ENCODE measurements around the gene IKZF1.

The IKZF1 gene

DNA sequence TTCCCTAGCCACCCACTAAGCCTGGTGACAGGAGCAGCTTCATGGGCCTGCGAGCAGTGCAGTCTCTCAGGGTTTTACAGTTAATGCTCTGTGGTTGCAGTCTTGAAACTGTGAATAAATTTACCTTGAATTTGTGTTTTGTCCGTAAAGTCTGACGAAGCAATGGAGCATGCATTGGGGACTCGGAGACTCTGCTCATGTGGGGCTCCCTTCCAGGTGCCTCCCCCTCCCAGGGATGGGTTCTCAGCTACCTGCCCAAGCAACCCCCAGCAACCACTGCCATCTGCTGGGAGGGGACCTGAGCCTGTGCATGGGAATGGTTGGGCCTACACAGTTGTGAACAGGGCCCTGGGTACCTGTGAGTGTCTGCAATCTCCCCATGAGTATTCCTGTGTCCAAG lies 36.3 kb upstream of the IKZF1 start:
- TF ChIP-seq, protein P1, sequence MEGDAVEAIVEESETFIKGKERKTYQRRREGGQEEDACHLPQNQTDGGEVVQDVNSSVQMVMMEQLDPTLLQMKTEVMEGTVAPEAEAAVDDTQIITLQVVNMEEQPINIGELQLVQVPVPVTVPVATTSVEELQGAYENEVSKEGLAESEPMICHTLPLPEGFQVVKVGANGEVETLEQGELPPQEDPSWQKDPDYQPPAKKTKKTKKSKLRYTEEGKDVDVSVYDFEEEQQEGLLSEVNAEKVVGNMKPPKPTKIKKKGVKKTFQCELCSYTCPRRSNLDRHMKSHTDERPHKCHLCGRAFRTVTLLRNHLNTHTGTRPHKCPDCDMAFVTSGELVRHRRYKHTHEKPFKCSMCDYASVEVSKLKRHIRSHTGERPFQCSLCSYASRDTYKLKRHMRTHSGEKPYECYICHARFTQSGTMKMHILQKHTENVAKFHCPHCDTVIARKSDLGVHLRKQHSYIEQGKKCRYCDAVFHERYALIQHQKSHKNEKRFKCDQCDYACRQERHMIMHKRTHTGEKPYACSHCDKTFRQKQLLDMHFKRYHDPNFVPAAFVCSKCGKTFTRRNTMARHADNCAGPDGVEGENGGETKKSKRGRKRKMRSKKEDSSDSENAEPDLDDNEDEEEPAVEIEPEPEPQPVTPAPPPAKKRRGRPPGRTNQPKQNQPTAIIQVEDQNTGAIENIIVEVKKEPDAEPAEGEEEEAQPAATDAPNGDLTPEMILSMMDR (IDR thresholded peaks at IDR 0.05; ENCODE audit: poor library complexity, severe bottlenecking): no peak
- Histone ChIP-seq H3K27me3 (ENCODE audit: insufficient read depth, poor library complexity, severe bottlenecking) (no peaks in the 10 kb centered on the region), H3K27ac (ENCODE audit: poor library complexity, severe bottlenecking) (no peak overlapping the region), H3K4me1 (ENCODE audit: insufficient read depth, poor library complexity, severe bottlenecking) (no peaks in the 10 kb centered on the region), H3K9me3 (ENCODE audit: severe bottlenecking) (no peaks in the 10 kb centered on the region), H3K36me3 (ENCODE audit: low read depth) (no peaks in the 10 kb centered on the region), H3K4me3 (ENCODE audit: severe bottlenecking) (no peak overlapping the region)
- DNase-seq (ENCODE audit: low spot score): no peak
- no peak for ATAC-seq (ENCODE audit: low read depth)

DNA sequence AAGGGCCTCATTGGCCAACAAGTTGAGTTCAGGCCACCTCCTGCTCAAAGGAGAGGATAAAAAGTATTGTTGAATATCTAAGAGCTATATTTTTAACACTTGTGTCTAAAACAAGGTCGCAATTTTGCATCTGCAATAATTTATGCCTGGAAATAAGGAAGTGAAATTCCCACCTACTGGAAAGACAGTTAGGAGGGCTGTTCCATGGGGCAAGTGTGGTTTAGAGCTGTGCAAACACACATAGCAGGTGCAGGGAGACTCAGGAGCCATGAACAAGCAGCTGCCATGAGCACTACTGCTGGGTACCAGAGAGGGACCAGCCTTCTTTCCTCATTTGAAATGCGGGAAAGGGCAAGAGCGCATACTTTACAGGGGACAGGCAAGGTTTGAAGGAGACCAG lies 35.5 kb upstream of the IKZF1 start:
- Histone ChIP-seq H3K9me3 (ENCODE audit: severe bottlenecking) (no peaks in the 10 kb centered on the region), H3K36me3 (ENCODE audit: low read depth) (no peaks in the 10 kb centered on the region), H3K27ac (ENCODE audit: poor library complexity, severe bottlenecking) (no peak overlapping the region), H3K4me1 (ENCODE audit: insufficient read depth, poor library complexity, severe bottlenecking) (no peaks in the 10 kb centered on the region), H3K4me3 (ENCODE audit: severe bottlenecking) (no peak overlapping the region), H3K27me3 (ENCODE audit: insufficient read depth, poor library complexity, severe bottlenecking) (no peaks in the 10 kb centered on the region)
- TF ChIP-seq, protein P1 (IDR thresholded peaks at IDR 0.05; ENCODE audit: poor library complexity, severe bottlenecking): no peak
- ATAC-seq (ENCODE audit: low read depth): no peak
- DNase-seq (ENCODE audit: low spot score): no peak

DNA sequence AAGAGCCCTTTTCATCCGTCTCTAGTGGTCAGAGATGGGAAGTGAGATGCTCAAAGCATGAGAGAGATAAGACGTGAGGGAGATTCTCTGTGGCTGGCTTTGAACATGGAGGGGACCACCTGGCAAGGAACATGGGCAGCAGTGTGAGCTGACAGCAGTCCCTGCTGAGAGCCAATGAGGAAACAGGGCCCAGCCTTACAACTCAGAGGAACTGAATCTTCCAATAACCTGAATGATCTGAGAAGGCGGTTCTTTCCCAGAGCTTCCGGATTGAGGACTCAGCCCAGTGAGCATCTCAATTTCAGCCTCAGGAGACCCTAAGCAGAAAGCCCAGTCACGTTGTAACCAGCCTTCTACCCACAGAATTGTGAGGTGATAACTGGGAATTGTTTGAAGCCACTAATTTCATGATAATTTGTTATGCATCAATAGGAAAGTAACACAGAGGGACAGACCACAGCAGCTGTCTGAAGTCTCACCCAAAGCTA lies 33.9 kb upstream of the IKZF1 start:
- DNase-seq (ENCODE audit: low spot score): no peak
- Histone ChIP-seq H3K36me3 (ENCODE audit: low read depth) (no peaks in the 10 kb centered on the region), H3K27me3 (ENCODE audit: insufficient read depth, poor library complexity, severe bottlenecking) (no peaks in the 10 kb centered on the region), H3K27ac (ENCODE audit: poor library complexity, severe bottlenecking) (no peak overlapping the region), H3K4me3 (ENCODE audit: severe bottlenecking) (no peak overlapping the region), H3K9me3 (ENCODE audit: severe bottlenecking) (no peaks in the 10 kb centered on the region), H3K4me1 (ENCODE audit: insufficient read depth, poor library complexity, severe bottlenecking) (no peaks in the 10 kb centered on the region)
- no peak for ATAC-seq (ENCODE audit: low read depth)
- TF ChIP-seq, protein P1 (IDR thresholded peaks at IDR 0.05; ENCODE audit: poor library complexity, severe bottlenecking): no peak

DNA sequence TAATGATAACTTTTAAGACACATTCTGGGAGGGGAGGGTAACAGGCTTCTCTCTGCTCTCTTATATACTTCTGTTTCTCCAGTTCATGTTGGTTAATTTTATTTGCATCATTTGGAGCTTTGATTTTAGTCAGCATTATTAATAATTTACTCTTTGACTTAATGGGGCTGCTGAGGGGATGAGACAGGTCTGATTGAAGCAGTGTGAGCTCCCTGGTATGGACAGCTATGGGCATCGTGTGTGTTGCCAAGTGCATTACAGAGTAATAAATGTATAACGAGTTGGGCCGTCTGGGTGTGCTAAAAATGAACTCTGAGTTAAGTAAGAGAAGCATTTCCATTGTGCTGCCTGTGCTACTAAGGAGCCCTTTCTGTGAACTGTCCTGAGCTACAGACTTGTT lies 31.7 kb upstream of the IKZF1 start:
- Histone ChIP-seq H3K27me3 (ENCODE audit: insufficient read depth, poor library complexity, severe bottlenecking) (peaks cover 5% of the 10 kb centered on the region), H3K27ac (ENCODE audit: poor library complexity, severe bottlenecking) (no peak overlapping the region), H3K9me3 (ENCODE audit: severe bottlenecking) (no peaks in the 10 kb centered on the region), H3K36me3 (ENCODE audit: low read depth) (no peaks in the 10 kb centered on the region), H3K4me3 (ENCODE audit: severe bottlenecking) (no peak overlapping the region), H3K4me1 (ENCODE audit: insufficient read depth, poor library complexity, severe bottlenecking) (no peaks in the 10 kb centered on the region)
- DNase-seq (ENCODE audit: low spot score): no peak
- no peak for ATAC-seq (ENCODE audit: low read depth)
- TF ChIP-seq, protein P1 (IDR thresholded peaks at IDR 0.05; ENCODE audit: poor library complexity, severe bottlenecking): no peak

DNA sequence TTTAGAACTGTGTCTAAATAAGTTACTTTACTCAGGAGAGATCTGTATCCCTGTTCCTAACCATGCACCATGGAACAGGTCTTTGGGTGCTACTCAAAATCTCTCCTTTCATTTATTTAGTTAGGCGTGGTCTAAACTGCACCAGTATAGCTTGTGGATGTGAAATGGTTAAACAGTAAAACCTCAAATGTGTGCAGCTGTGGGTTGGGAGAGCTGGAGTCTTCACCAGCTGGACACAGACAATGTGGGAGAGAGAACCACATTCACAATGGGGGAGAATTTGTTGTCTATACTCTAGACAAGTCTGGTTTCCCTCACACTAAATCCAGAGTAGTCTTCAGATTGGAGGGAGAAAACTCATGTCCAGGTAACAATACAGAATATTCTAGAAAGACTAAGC lies 31.2 kb upstream of the IKZF1 start:
- H3K27ac ChIP-seq (ENCODE audit: poor library complexity, severe bottlenecking): no peak overlapping the region
- no peaks in the 10 kb centered on the region for H3K4me1 ChIP-seq (ENCODE audit: insufficient read depth, poor library complexity, severe bottlenecking)
- H3K9me3 ChIP-seq (ENCODE audit: severe bottlenecking): no peaks in the 10 kb centered on the region
- TF ChIP-seq, protein P1 (IDR thresholded peaks at IDR 0.05; ENCODE audit: poor library complexity, severe bottlenecking): no peak
- ATAC-seq (ENCODE audit: low read depth) (no peak), DNase-seq (ENCODE audit: low spot score) (no peak)
- H3K4me3 ChIP-seq (ENCODE audit: severe bottlenecking): no peak overlapping the region
- H3K27me3 ChIP-seq (ENCODE audit: insufficient read depth, poor library complexity, severe bottlenecking): peaks cover 6% of the 10 kb centered on the region
- H3K36me3 ChIP-seq (ENCODE audit: low read depth): no peaks in the 10 kb centered on the region
